HCT116 (cell line): ENCODE measurements around the gene CBLIF. TPM values are rescaled to one million over a fixed set of nuclear protein-coding genes. Genes with fewer than 3 reads are reported as not detected.
"Not testable (repeated sequence)": the region's sequence is repeated elsewhere in the genome, so short reads cannot be mapped to it uniquely, and the experiment has no call there.

Experiments
- ATAC-seq: fragments of 200-7000 bp; cut with Tn5 transposase; 2 replicates; pipeline ENCODE4 v1.9.1; 2020; ENCODE audit warnings: mild to moderate bottlenecking, moderate library complexity
- BruUV-seq: library from RNA; stranded (reverse); fragments of 400-500 nt; replicated peaks from 2 replicates; lab custom pipeline; 2021; lab: Mats Ljungman, UMichigan
- CTCF ChIA-PET: fragments of 300-600 bp; sonication (Branson Sonifier 250); formaldehyde crosslinking; loops from one replicate; lab custom pipeline; 2021; ENCODE audit warnings: antibody characterized with exemption; lab: Charles Lee
- POLR2A ChIA-PET: fragments of 300-600, 350-600 bp; sonication (Branson Sonifier 250); formaldehyde crosslinking; loops from one replicate; lab custom pipeline; 2021; ENCODE audit warnings: antibody characterized with exemption; lab: Charles Lee
- RAD21 ChIA-PET, 2 experiments: fragments of 300-600 bp; sonication (Branson Sonifier 250); formaldehyde crosslinking; loops; one replicate each; lab custom pipeline; 2023; ENCODE audit warnings: low total read pairs in 2 of 2; ENCODE audit not compliant: uncharacterized antibody in 2 of 2, unreplicated experiment in 2 of 2, low non-redundant PET in 1 of 2; lab: Charles Lee
- DNase-seq: peaks from one replicate; pipeline ENCODE4 v3.0.0-alpha.2; 2010; ENCODE audit warnings: low read depth, low spot score
- H2AFZ ChIP-seq: fragments of 200-600 bp; shearing (Covaris generic), sonication (generic); 2 replicates; pipeline ENCODE4 v1.6.1; 2017; ENCODE audit warnings: low read depth, mixed run types, mixed read lengths, antibody characterized with exemption, low read length; ENCODE audit not compliant: poor library complexity, severe bottlenecking
- H3K27ac ChIP-seq: 2 replicates; pipeline ENCODE4 v1.5.1; 2012; ENCODE audit warnings: low read depth, low read length
- H3K27me3 ChIP-seq: fragments of 200-600 bp; sonication (generic); 2 replicates; pipeline ENCODE4 v1.6.1; 2016; ENCODE audit warnings: mixed run types, low read length, mixed read lengths; ENCODE audit not compliant: insufficient read depth
- H3K36me3 ChIP-seq, 2 experiments: fragments of 200-500 bp in 1 of 2; fragments of 200-600 bp in 1 of 2; sonication (Bioruptor generic) in 1 of 2; sonication (generic) in 1 of 2; 2 replicates each; pipeline versions ENCODE4 v1.5.1 to v1.6.1; 2014 to 2016; ENCODE audit warnings: low read length in 2 of 2, inconsistent platforms in 1 of 2, mixed read lengths in 1 of 2, mixed run types in 1 of 2; ENCODE audit not compliant: insufficient read depth in 2 of 2, control insufficient read depth in 1 of 2
- H3K4me1 ChIP-seq, 2 experiments: fragments of 200-600 bp in 1 of 2; sonication (generic) in 1 of 2; 2 replicates each; pipeline versions ENCODE4 v1.5.1 to v1.6.1; 2012 to 2017; ENCODE audit warnings: low read length in 2 of 2, inconsistent platforms in 1 of 2, mild to moderate bottlenecking in 1 of 2, mixed read lengths in 1 of 2, mixed run types in 1 of 2, moderate library complexity in 1 of 2; ENCODE audit not compliant: insufficient read depth in 2 of 2, control insufficient read depth in 1 of 2
- H3K4me2 ChIP-seq: fragments of 200-600 bp; sonication (generic); 2 replicates; pipeline ENCODE4 v1.6.1; 2017; ENCODE audit warnings: mixed run types, low read length, mixed read lengths
- H3K4me3 ChIP-seq, 2 experiments: fragments of 200-600 bp in 1 of 2; sonication (generic) in 1 of 2; replicated peaks in 1 of 2; 2 replicates each; pipeline ENCODE4 v1.5.1; 2011 to 2016; ENCODE audit warnings: low read length in 2 of 2, control low read depth in 1 of 2, low read depth in 1 of 2, mild to moderate bottlenecking in 1 of 2, mixed read lengths in 1 of 2, mixed run types in 1 of 2
- H3K79me2 ChIP-seq: fragments of 200-600 bp; sonication (generic); 2 replicates; pipeline ENCODE4 v1.6.1; 2017; ENCODE audit warnings: mild to moderate bottlenecking, mixed run types, low read length, moderate library complexity, mixed read lengths; ENCODE audit not compliant: insufficient read depth
- H3K9ac ChIP-seq: fragments of 200-600 bp; sonication (generic); 2 replicates; pipeline ENCODE4 v1.6.1; 2016; ENCODE audit warnings: low read length, mixed read lengths
- H3K9me2 ChIP-seq: fragments of 200-600 bp; sonication (generic), shearing (Covaris generic); 2 replicates; pipeline ENCODE4 v1.6.1; 2017; ENCODE audit warnings: mixed run types, mild to moderate bottlenecking, moderate library complexity; ENCODE audit not compliant: insufficient read depth
- H3K9me3 ChIP-seq, 2 experiments: fragments of 200-500 bp in 1 of 2; fragments of 200-600 bp in 1 of 2; sonication (Bioruptor generic) in 1 of 2; sonication (generic) in 1 of 2; 2 replicates each; pipeline ENCODE4 v1.6.1; 2014 to 2017; ENCODE audit warnings: low read length in 2 of 2, mixed read lengths in 2 of 2, inconsistent platforms in 1 of 2, low read depth in 1 of 2, mild to moderate bottlenecking in 1 of 2, mixed run types in 1 of 2, moderate library complexity in 1 of 2; ENCODE audit not compliant: control insufficient read depth in 1 of 2, insufficient read depth in 1 of 2
- H4K20me1 ChIP-seq: fragments of 200-600 bp; sonication (generic), shearing (Covaris generic); 2 replicates; pipeline ENCODE4 v1.6.1; 2017; ENCODE audit warnings: mixed run types, mild to moderate bottlenecking, moderate library complexity; ENCODE audit not compliant: insufficient read depth
- CBX3 ChIP-seq: IDR thresholded peaks from 2 replicates; pipeline ENCODE4 v1.6.1; 2012; ENCODE audit warnings: low read depth
- CTCF ChIP-seq, 3 experiments: fragments of 200-600 bp in 1 of 3; sonication (generic) in 1 of 3; IDR thresholded peaks in 2 of 3; conservative IDR thresholded peaks in 1 of 3; 2 replicates each; pipeline ENCODE4 v1.5.1; 2012 to 2017; ENCODE audit warnings: low read depth in 2 of 3, low read length in 2 of 3, antibody characterized with exemption in 1 of 3, borderline replicate concordance in 1 of 3, control low read depth in 1 of 3, mild to moderate bottlenecking in 1 of 3, mixed read lengths in 1 of 3, mixed run types in 1 of 3, moderate library complexity in 1 of 3; ENCODE audit not compliant: insufficient read depth in 1 of 3
- EZH2 ChIP-seq: fragments of 200-600 bp; sonication (generic); IDR thresholded peaks from 2 replicates; pipeline ENCODE4 v1.6.1; 2017; ENCODE audit warnings: antibody characterized with exemption, mixed run types
- JUND ChIP-seq: IDR thresholded peaks from 2 replicates; pipeline ENCODE4 v1.6.1; 2012
- POLR2AphosphoS5 ChIP-seq: IDR thresholded peaks from 2 replicates; pipeline ENCODE4 v1.6.1; 2011; ENCODE audit warnings: mild to moderate bottlenecking, low read depth, low read length, moderate library complexity
- SIN3A ChIP-seq: IDR thresholded peaks from 2 replicates; pipeline ENCODE4 v1.6.1; 2012; ENCODE audit warnings: low read depth
- SP1 ChIP-seq: IDR thresholded peaks from 2 replicates; pipeline ENCODE4 v1.6.1; 2012; ENCODE audit warnings: low read depth
- TCF7L2 ChIP-seq: IDR thresholded peaks from 2 replicates; pipeline ENCODE4 v1.7.0; 2011; ENCODE audit warnings: borderline replicate concordance, inconsistent platforms; ENCODE audit not compliant: insufficient read depth, insufficient read length; ENCODE audit errors: extremely low read depth
- YY1 ChIP-seq: IDR thresholded peaks from 2 replicates; pipeline ENCODE4 v1.6.1; 2011; ENCODE audit warnings: low read length, low read depth, moderate library complexity, mild to moderate bottlenecking; ENCODE audit not compliant: insufficient replicate concordance; ENCODE audit errors: extremely low read depth
- ZFX ChIP-seq: fragments of 450-650 bp; IDR thresholded peaks from 2 replicates; pipeline ENCODE4 v1.6.1; 2017
- ZNF274 ChIP-seq: fragments of 200-500 bp; sonication (Bioruptor generic); IDR thresholded peaks from 2 replicates; pipeline ENCODE4 v1.6.1; 2014; ENCODE audit warnings: mild to moderate bottlenecking, low read depth, low read length, inconsistent platforms
- intact Hi-C: fragments of 100-400 bp; cut with micrococcal nuclease; formaldehyde crosslinking; loops from 2 replicates; pipeline ENCODE4 v1.10.0; 2022
- total RNA-seq: library from RNA; stranded (reverse); gene quantifications from one replicate; pipeline ENCODE4 v1.2.1, GENCODE V29; 2021; ENCODE audit not compliant: unreplicated experiment
- TF ChIP-seq, protein P1 (sequence below): IDR thresholded peaks from 2 replicates; pipeline ENCODE4 v1.6.1; 2012; ENCODE audit warnings: low read depth
- TF ChIP-seq, protein P2 (sequence below): IDR thresholded peaks from 2 replicates; pipeline ENCODE4 v1.6.1; 2011; ENCODE audit warnings: mild to moderate bottlenecking, low read length, moderate library complexity; ENCODE audit not compliant: insufficient replicate concordance; ENCODE audit errors: extremely low read depth

The CBLIF gene
- total RNA-seq, 1 experiment from 2014 or later = not detected

DNA sequence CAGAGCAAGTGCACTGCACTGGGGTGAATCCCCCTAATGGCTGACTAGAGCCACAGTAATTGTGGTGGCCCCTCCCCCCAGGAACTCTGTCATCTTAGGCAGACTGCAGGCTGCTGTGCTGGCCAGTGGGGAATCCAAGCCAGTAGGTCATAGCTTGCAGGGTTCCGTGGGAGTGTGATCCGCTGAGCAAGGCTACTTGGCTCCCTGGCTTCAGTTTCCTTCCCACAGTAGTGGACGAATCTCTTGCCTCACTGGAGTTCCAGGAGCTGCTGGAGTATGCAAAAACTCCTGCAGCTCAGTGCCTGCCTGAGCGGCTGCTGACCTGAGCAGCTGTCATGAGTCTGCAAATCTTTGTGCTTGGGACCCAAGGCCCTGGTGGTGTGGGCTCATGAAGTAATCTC lies 46.5 kb upstream of the CBLIF start:
- no peak overlapping the region for H3K4me3 ChIP-seq
- ChIA-PET CTCF (no interaction called here), RAD21 (no interaction called here), POLR2A (no interaction called here)
- H2AFZ ChIP-seq = no peak overlapping the region
- H4K20me1 ChIP-seq = no peaks in the 10 kb centered on the region
- BruUV-seq = no TSS peak
- H3K9me2 ChIP-seq = no peaks in the 10 kb centered on the region
- H3K9ac ChIP-seq = no peak overlapping the region
- no peaks in the 10 kb centered on the region for H3K79me2 ChIP-seq
- no peaks in the 10 kb centered on the region for H3K36me3 ChIP-seq
- intact Hi-C loops = no loop called here
- H3K27ac ChIP-seq = no peak overlapping the region
- ATAC-seq (no peak; the same call in 1 of the 2 replicates), DNase-seq (no peak)
- H3K9me3 ChIP-seq = no peaks in the 10 kb centered on the region
- H3K4me1 ChIP-seq = no peaks in the 10 kb centered on the region
- no peak overlapping the region for H3K4me2 ChIP-seq
- H3K27me3 ChIP-seq = no peaks in the 10 kb centered on the region
- no peak for TF ChIP-seq YY1
- no peak for TF ChIP-seq POLR2AphosphoS5
- TF ChIP-seq CTCF (IDR thresholded peaks at IDR 0.05 in 2 of 3, conservative IDR thresholded peaks at IDR 0.05 in 1 of 3; ENCODE audit: borderline replicate concordance in 1 of 3, insufficient read depth in 1 of 3, low read depth in 2 of 3, low read length in 2 of 3) = no peak
- no peak for TF ChIP-seq ZNF274
- no peak for TF ChIP-seq ZFX
- no peak for TF ChIP-seq TCF7L2
- TF ChIP-seq EZH2 = no peak
- TF ChIP-seq, protein P1, sequence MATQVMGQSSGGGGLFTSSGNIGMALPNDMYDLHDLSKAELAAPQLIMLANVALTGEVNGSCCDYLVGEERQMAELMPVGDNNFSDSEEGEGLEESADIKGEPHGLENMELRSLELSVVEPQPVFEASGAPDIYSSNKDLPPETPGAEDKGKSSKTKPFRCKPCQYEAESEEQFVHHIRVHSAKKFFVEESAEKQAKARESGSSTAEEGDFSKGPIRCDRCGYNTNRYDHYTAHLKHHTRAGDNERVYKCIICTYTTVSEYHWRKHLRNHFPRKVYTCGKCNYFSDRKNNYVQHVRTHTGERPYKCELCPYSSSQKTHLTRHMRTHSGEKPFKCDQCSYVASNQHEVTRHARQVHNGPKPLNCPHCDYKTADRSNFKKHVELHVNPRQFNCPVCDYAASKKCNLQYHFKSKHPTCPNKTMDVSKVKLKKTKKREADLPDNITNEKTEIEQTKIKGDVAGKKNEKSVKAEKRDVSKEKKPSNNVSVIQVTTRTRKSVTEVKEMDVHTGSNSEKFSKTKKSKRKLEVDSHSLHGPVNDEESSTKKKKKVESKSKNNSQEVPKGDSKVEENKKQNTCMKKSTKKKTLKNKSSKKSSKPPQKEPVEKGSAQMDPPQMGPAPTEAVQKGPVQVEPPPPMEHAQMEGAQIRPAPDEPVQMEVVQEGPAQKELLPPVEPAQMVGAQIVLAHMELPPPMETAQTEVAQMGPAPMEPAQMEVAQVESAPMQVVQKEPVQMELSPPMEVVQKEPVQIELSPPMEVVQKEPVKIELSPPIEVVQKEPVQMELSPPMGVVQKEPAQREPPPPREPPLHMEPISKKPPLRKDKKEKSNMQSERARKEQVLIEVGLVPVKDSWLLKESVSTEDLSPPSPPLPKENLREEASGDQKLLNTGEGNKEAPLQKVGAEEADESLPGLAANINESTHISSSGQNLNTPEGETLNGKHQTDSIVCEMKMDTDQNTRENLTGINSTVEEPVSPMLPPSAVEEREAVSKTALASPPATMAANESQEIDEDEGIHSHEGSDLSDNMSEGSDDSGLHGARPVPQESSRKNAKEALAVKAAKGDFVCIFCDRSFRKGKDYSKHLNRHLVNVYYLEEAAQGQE = no peak
- TF ChIP-seq CBX3 = no peak
- TF ChIP-seq SP1 = no peak
- no peak for TF ChIP-seq SIN3A
- TF ChIP-seq JUND = no peak
- TF ChIP-seq, protein P2, sequence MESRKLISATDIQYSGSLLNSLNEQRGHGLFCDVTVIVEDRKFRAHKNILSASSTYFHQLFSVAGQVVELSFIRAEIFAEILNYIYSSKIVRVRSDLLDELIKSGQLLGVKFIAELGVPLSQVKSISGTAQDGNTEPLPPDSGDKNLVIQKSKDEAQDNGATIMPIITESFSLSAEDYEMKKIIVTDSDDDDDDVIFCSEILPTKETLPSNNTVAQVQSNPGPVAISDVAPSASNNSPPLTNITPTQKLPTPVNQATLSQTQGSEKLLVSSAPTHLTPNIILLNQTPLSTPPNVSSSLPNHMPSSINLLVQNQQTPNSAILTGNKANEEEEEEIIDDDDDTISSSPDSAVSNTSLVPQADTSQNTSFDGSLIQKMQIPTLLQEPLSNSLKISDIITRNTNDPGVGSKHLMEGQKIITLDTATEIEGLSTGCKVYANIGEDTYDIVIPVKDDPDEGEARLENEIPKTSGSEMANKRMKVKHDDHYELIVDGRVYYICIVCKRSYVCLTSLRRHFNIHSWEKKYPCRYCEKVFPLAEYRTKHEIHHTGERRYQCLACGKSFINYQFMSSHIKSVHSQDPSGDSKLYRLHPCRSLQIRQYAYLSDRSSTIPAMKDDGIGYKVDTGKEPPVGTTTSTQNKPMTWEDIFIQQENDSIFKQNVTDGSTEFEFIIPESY = no peak

DNA sequence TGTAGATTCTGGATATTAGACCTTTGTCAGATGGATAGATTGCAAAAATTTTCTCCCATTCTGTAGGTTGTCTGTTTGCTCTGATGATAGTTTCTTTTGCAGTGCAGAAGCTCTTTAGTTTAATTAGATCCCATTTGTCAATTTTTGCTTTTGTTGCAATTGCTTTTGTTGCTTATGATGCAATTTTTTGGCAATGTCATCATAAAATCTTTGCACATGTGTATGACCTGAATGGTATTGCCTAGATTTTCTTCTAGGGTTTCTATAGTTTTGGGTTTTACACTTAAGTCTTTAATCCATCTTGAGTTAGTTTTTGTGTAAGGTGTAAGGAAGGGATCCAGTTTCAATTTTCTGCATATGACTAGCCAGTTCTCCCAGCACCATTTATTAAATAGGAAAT lies 41.9 kb upstream of the CBLIF start:
- H3K27me3 ChIP-seq, H3K36me3 ChIP-seq, ATAC-seq, H3K4me1 ChIP-seq, RAD21 ChIA-PET, BruUV-seq, H2AFZ ChIP-seq, H3K9me3 ChIP-seq, H3K79me2 ChIP-seq, H3K9ac ChIP-seq, intact Hi-C loops, H4K20me1 ChIP-seq, DNase-seq, H3K4me3 ChIP-seq, H3K27ac ChIP-seq, POLR2A ChIA-PET, CTCF ChIA-PET, H3K4me2 ChIP-seq, H3K9me2 ChIP-seq: not testable (repeated sequence)
